DND-41 (cell line): ENCODE measurements around the gene SND1.

Experiments
- CTCF ChIP-seq: IDR thresholded peaks from 2 replicates; pipeline ENCODE4 v1.5.1; 2012; ENCODE audit warnings: borderline replicate concordance, low read length, moderate library complexity, mild to moderate bottlenecking; ENCODE audit not compliant: poor library complexity, severe bottlenecking; ENCODE audit errors: extremely low read depth
- EZH2 ChIP-seq: IDR thresholded peaks from 3 replicates; pipeline ENCODE4 v1.6.1; 2012; ENCODE audit warnings: borderline replicate concordance, low read depth, mild to moderate bottlenecking, moderate library complexity, low read length, inconsistent platforms; ENCODE audit not compliant: severe bottlenecking

- TF ChIP-seq CTCF, result no peak
- no peak for TF ChIP-seq EZH2
These were observed 343.9 kb downstream of the SND1 start for GRCh38 chr7:127995881-127996215.
